Upper lobe of right lung (tissue), 1 donor: ENCODE results near the gene KCTD1. TPM values are rescaled to one million over a fixed set of nuclear protein-coding genes. Genes with fewer than 3 reads are reported as not detected.

Source experiments
- ATAC-seq: fragments of 200-7000 bp; cut with Tn5 transposase; one replicate; pipeline ENCODE4 v1.9.1; 2020; ENCODE audit warnings: mild to moderate bottlenecking, moderate library complexity
- DNase-seq: peaks from one replicate; pipeline ENCODE4 v3.0.0-alpha.2; 2020
- H3K27ac ChIP-seq: fragments of 200-600 bp; one replicate; pipeline ENCODE4 v1.8.0; 2022
- H3K27me3 ChIP-seq: fragments of 200-600 bp; one replicate; pipeline ENCODE4 v1.8.0; 2022; ENCODE audit warnings: mild to moderate bottlenecking
- H3K36me3 ChIP-seq: fragments of 200-600 bp; one replicate; pipeline ENCODE4 v1.8.0; 2022
- H3K4me1 ChIP-seq: fragments of 200-600 bp; one replicate; pipeline ENCODE4 v1.8.0; 2022
- H3K4me3 ChIP-seq: fragments of 200-600 bp; one replicate; pipeline ENCODE4 v1.8.0; 2022; ENCODE audit warnings: mild to moderate bottlenecking
- H3K9me3 ChIP-seq: fragments of 200-600 bp; one replicate; pipeline ENCODE4 v1.8.0; 2022
- CTCF ChIP-seq: fragments of 200-600 bp; IDR thresholded peaks from one replicate; pipeline ENCODE4 v1.8.0; 2022; ENCODE audit warnings: antibody characterized with exemption
- intact Hi-C: fragments of 100-400 bp; cut with DNase I; formaldehyde crosslinking; loops from one replicate; pipeline ENCODE4 v1.11.0; 2022
- total RNA-seq: library from RNA; stranded (reverse); fragmentation: NEBNext Ultra II Directional; extraction: Animal tissue kit (Norgen Biotek cat#: 25700); gene quantifications from one replicate; pipeline ENCODE4 v1.2.1, GENCODE V29; 2021
- donor health status: DM: no; HTN: yes; CAD: no; lungs with severe emphysema.

The KCTD1 gene
- total RNA-seq, 1 donor from 2014 or later: 9.8 TPM

GRCh38 chr18:26511339-26512071 lies 36.8 kb downstream of the KCTD1 start:
- Histone ChIP-seq H3K9me3 (no peaks in the 10 kb centered on the region), H3K27ac (no peak overlapping the region), H3K27me3 (no peaks in the 10 kb centered on the region), H3K4me3 (no peak overlapping the region), H3K36me3 (no peaks in the 10 kb centered on the region), H3K4me1 (peaks cover 8% of the 10 kb centered on the region)
- intact Hi-C loops: no loop called here
- DNase-seq (no peak), ATAC-seq (no peak)
- no peak for TF ChIP-seq CTCF

GRCh38 chr18:26510337-26510736 lies 38.0 kb downstream of the KCTD1 start:
- Histone ChIP-seq H3K27me3 (no peaks in the 10 kb centered on the region), H3K4me1 (peaks cover 8% of the 10 kb centered on the region), H3K27ac (no peak overlapping the region), H3K4me3 (no peak overlapping the region), H3K9me3 (no peaks in the 10 kb centered on the region), H3K36me3 (no peaks in the 10 kb centered on the region)
- intact Hi-C loops: no loop called here
- TF ChIP-seq CTCF: no peak
- ATAC-seq: no peak
- DNase-seq: no peak

GRCh38 chr18:26506012-26506411 lies 42.3 kb downstream of the KCTD1 start:
- no peaks in the 10 kb centered on the region for H3K27me3 ChIP-seq
- no peak for ATAC-seq
- no peak for TF ChIP-seq CTCF
- H3K36me3 ChIP-seq: no peaks in the 10 kb centered on the region
- H3K27ac ChIP-seq: no peak overlapping the region
- H3K4me1 ChIP-seq: peaks cover 1% of the 10 kb centered on the region
- DNase-seq: no peak
- H3K9me3 ChIP-seq: no peaks in the 10 kb centered on the region
- no peak overlapping the region for H3K4me3 ChIP-seq
- intact Hi-C loops: no loop called here

- TF ChIP-seq CTCF: no peak
- Histone ChIP-seq H3K9me3 (no peaks in the 10 kb centered on the region), H3K36me3 (no peaks in the 10 kb centered on the region), H3K27me3 (no peaks in the 10 kb centered on the region), H3K27ac (no peak overlapping the region), H3K4me1 (no peaks in the 10 kb centered on the region), H3K4me3 (no peak overlapping the region)
- DNase-seq (no peak), ATAC-seq (no peak)
- intact Hi-C loops: no loop called here
Observed at GRCh38 chr18:26504831-26505230, 43.5 kb downstream of the KCTD1 start.

GRCh38 chr18:26503382-26503781 lies 45.0 kb downstream of the KCTD1 start:
- Histone ChIP-seq H3K4me1 (no peaks in the 10 kb centered on the region), H3K27ac (no peak overlapping the region), H3K4me3 (no peak overlapping the region), H3K27me3 (no peaks in the 10 kb centered on the region), H3K36me3 (no peaks in the 10 kb centered on the region), H3K9me3 (no peaks in the 10 kb centered on the region)
- intact Hi-C loops: no loop called here
- no peak for ATAC-seq
- no peak for DNase-seq
- no peak for TF ChIP-seq CTCF

- no peaks in the 10 kb centered on the region for H3K36me3 ChIP-seq
Observed at GRCh38 chr18:26502823-26503222, 45.5 kb downstream of the KCTD1 start.

More at GRCh38 chr18:26502823-26503222, 45.5 kb downstream of the KCTD1 start:
- no peak overlapping the region for H3K4me3 ChIP-seq
- intact Hi-C loops: no loop called here
- H3K9me3 ChIP-seq: no peaks in the 10 kb centered on the region
- ATAC-seq (no peak), DNase-seq (no peak)
- H3K27me3 ChIP-seq: no peaks in the 10 kb centered on the region
- H3K4me1 ChIP-seq: no peaks in the 10 kb centered on the region
- TF ChIP-seq CTCF: no peak
- no peak overlapping the region for H3K27ac ChIP-seq
